ENCODE data around the gene IL6ST. TPM values are rescaled to one million over a fixed set of nuclear protein-coding genes. Genes with fewer than 3 reads are reported as not detected.

IL6ST gene
- total RNA-seq, 4 donors from 2014 or later, result 384 to 561 (median 517) TPM

- Histone ChIP-seq H3K27ac (replicated peaks in 1 of 4) (no peak overlapping the region), H3K4me1 (no peaks in the 10 kb centered on the region), H3K27me3 (peaks cover 0 to 3% (median 0%) of the 10 kb centered on the region in 4 donors), H3K36me3 (peaks cover 0 to 8% (median 0%) of the 10 kb centered on the region in 4 donors), H3K9me3 (no peaks in the 10 kb centered on the region), H3K4me3 (no peak overlapping the region)
- 87% methylated on average over 12 of the region's 12 CpGs for WGBS
- TF ChIP-seq EP300 (IDR thresholded peaks at IDR 0.05) (no peak), POLR2A (IDR thresholded peaks at IDR 0.05; ENCODE audit: low read depth) (no peak), CTCF (IDR thresholded peaks at IDR 0.05) (no peak), POLR2AphosphoS5 (IDR thresholded peaks at IDR 0.05) (no peak)
- no peak for DNase-seq (ENCODE audit: extremely low spot score)
- intact Hi-C loops (cut with DNase I), result no loop called here
Measured at GRCh38 chr5:55929020-55929799, 65.6 kb downstream of the IL6ST start.

GRCh38 chr5:55927861-55928655, 66.7 kb downstream of the IL6ST start:
- Histone ChIP-seq H3K27ac (replicated peaks in 1 of 4) (no peak overlapping the region), H3K4me3 (no peak overlapping the region), H3K36me3 (peaks cover 0 to 3% (median 0%) of the 10 kb centered on the region in 4 donors), H3K9me3 (no peaks in the 10 kb centered on the region), H3K4me1 (peaks cover 0 to 4% (median 0%) of the 10 kb centered on the region in 4 donors), H3K27me3 (peaks cover 0 to 5% (median 0%) of the 10 kb centered on the region in 4 donors)
- WGBS, result 92% methylated on average over 11 of the region's 12 CpGs
- intact Hi-C loops (cut with DNase I), result no loop called here
- TF ChIP-seq POLR2A (IDR thresholded peaks at IDR 0.05; ENCODE audit: low read depth) (no peak), EP300 (IDR thresholded peaks at IDR 0.05) (no peak), POLR2AphosphoS5 (IDR thresholded peaks at IDR 0.05) (no peak), CTCF (IDR thresholded peaks at IDR 0.05) (no peak)
- DNase-seq (ENCODE audit: extremely low spot score), result no peak

- no peak for TF ChIP-seq EP300 (IDR thresholded peaks at IDR 0.05)
- TF ChIP-seq POLR2A (IDR thresholded peaks at IDR 0.05; ENCODE audit: low read depth), result no peak
- no peak for TF ChIP-seq POLR2AphosphoS5 (IDR thresholded peaks at IDR 0.05)
- no peak for TF ChIP-seq CTCF (IDR thresholded peaks at IDR 0.05)
- 91% methylated on average over 3 of the region's 5 CpGs for WGBS
- H3K9me3 ChIP-seq, result no peaks in the 10 kb centered on the region
- H3K4me1 ChIP-seq, result peaks cover 0 to 4% (median 2%) of the 10 kb centered on the region in 4 donors
- intact Hi-C loops (cut with DNase I), result no loop called here
- no peaks in the 10 kb centered on the region for H3K36me3 ChIP-seq
- peaks cover 0 to 5% (median 0%) of the 10 kb centered on the region in 4 donors for H3K27me3 ChIP-seq
- no peak overlapping the region for H3K27ac ChIP-seq (replicated peaks in 1 of 4)
- no peak overlapping the region for H3K4me3 ChIP-seq
- DNase-seq (ENCODE audit: extremely low spot score), result no peak
Measured at GRCh38 chr5:55926476-55926875, 68.3 kb downstream of the IL6ST start.

GRCh38 chr5:55925712-55926111, 69.1 kb downstream of the IL6ST start:
- Histone ChIP-seq H3K36me3 (no peaks in the 10 kb centered on the region), H3K27ac (replicated peaks in 1 of 4) (no peak overlapping the region), H3K9me3 (no peaks in the 10 kb centered on the region), H3K4me1 (peaks cover 0 to 4% (median 2%) of the 10 kb centered on the region in 4 donors), H3K27me3 (peaks cover 0 to 5% (median 0%) of the 10 kb centered on the region in 4 donors), H3K4me3 (no peak overlapping the region)
- TF ChIP-seq CTCF (IDR thresholded peaks at IDR 0.05), result no peak
- TF ChIP-seq POLR2A (IDR thresholded peaks at IDR 0.05; ENCODE audit: low read depth), result no peak
- TF ChIP-seq EP300 (IDR thresholded peaks at IDR 0.05), result no peak
- TF ChIP-seq POLR2AphosphoS5 (IDR thresholded peaks at IDR 0.05), result no peak
- intact Hi-C loops (cut with DNase I), result no loop called here
- no peak for DNase-seq (ENCODE audit: extremely low spot score)
- 72% methylated on average over 5 of the region's 5 CpGs for WGBS
